ENCODE measurements around the gene PRSS23.
"Not testable (repeated sequence)": the region's sequence is repeated elsewhere in the genome, so short reads cannot be mapped to it uniquely, and the experiment has no call there.

PRSS23 gene

DNA sequence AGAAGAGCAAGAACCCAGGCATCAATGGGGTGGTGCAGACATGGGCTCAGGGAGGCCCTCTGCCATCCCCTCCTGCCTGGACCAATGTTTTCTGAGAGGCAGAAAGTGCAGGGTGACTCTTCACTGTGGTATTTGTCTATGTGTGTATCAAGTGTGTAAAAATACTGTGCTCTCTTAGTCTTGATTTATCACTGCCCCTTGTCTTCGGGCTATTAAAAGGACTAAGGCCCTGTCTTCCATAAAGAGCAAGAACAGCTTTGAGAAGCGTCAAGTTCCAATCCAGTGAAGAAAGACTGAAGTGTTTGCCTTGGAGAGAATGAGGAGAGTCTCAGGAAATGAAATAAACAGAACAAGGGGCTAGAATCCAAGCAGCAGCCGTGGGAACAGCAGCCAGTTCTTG lies 14.4 kb downstream of the PRSS23 start:
- DNase-seq (ENCODE audit: low read depth), result no peak

DNA sequence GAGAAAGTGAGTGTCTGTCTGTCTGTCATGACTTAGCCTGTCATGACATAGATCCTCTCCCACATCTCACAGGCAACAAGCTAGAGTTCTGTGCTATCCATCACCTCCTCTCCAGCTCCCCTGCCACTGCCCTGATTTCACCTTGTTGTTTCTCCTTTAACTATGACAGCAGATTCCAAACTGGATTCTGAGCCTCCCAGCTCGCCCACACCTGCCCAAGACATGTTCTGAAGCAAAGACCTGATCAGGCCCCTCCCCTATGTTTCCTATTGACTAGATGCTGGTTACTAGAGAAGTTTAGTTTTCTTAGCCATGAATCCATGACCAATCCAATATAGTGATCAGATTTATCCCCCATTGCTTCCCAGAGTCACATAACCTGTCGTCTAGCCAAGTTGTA lies 15.4 kb downstream of the PRSS23 start:
- no peak for DNase-seq (ENCODE audit: low read depth)

DNA sequence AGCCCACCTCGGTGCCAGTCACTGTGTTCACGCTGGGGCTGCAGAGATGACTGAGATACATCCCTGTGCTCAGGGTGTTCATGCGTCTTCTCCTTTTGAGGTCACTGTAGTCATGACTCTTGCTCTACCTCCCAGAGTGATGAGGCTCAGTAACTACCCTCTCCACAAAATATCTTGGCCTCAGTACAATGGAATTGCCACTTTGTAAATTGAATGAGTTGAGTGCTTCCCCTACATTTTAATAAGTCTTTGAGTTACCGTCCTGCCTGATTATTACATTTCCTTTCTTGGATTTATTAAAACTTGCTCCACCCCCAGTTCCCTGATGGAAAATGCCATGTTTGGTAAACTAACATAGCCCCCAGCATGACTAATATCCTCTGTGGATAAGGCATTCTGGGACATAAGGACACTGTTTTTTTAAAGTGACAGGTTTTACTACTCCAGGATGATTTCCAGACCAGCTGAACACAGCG lies 15.9 kb downstream of the PRSS23 start:
- DNase-seq (ENCODE audit: low read depth), result peak; percentile 61

DNA sequence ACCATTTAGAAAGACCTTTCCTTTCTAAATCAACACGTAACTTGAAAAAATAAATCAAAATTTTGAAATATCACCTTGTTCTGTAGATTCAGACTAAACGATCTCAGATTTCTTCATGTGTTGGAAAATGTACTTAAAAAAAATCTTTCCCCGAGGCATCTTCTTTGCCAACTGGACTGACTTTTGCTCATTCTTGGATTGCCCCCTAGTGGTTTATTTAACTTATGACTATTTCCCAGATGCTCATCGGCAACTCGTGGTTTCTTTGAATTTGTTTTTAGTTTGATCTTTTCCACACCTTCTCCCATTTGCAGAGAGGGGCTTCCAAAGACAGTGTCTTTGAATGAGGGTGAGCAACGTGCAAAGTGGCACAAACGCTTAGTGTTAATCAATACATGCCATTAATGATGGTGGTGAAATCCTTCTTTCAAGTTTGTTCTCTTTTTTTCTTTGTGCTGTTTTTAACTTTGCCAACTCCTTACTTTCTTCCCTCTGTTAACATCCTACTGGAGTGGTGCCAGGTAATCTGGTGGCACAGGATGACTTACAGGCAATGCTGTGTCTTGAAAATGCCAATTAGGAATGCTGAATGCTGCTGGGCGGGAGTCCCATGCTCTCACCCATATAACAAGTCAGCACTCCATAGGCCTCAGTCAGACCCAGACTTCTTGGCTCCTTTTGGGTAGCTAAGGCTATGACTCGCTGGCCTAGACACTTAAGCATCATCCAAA lies 18.3 kb downstream of the PRSS23 start:
- no peak for DNase-seq (ENCODE audit: low read depth)

DNA sequence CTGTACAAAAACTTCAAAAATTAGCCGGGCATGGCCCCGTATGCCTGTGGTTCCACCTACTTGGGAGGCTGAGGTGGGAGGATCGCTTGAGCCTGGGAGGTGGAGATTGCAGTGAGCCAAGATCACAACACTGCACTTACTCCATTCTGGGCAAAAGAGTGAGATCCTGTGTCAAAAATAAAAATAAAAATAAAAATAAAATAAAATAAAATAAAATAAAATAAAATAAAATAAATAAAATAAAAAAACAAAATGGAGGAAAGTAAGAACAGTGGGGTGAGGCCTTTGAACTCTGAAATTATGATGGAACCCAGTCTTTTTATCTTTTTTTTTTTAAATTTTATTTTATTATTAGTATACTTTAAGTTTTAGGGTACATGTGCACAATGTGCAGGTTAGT lies 23.8 kb downstream of the PRSS23 start:
- not testable (repeated sequence) for DNase-seq (ENCODE audit: low read depth)

DNA sequence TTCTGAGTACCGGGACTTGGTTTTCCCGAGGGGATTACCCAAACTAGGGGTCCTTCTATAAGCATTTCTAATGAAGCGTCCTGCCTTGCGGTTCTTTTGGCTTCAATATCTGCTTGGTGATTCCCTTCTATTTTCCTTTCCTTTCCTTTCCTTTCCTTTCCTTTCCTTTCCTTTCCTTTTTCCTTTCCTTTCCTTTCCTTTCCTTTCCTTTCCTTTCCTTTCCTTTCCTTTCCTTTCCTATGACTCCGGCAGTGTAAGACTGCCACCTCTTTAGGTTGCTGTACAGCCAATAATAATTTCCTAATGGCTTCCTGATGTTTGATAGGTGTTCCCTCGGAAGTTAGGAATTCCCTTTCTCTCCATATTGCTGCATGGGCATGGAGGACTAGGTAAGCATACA lies 34.0 kb downstream of the PRSS23 start:
- not testable (repeated sequence) for DNase-seq (ENCODE audit: low read depth)

DNA sequence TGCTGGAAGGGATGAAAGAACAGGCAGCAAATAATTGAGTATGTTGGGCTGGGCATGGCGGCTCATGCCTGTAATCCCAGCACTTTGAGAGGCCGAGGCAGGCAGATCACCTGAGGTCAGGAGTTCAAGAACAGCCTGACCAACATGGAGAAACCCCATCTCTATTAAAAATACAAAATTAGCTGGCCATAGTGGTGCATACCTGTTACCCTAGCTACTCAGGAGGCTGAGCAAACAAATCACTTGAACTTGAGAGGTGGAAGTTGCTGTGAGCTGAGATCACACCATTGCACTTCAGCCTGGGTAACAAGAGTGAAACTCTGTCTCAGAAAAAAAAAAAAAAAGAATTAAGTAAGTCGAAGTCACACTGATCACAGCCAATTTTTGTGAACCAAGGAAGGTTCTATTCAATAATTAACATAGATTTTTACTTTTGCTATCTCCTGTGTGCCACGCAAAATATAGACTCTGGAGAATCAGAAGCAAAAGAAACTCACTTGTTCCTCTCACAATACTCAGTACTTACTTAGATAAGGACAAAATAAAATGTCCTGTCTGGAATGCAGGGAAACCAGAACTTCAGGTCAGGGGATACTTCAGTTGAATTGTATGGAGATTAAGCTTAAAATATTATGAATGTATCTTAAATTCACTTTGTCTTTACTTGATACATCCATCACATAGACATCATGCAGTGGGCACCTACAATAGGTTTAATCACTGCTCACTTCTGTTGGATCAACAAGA lies 44.6 kb downstream of the PRSS23 start:
- DNase-seq (ENCODE audit: low read depth), result not testable (repeated sequence)

DNA sequence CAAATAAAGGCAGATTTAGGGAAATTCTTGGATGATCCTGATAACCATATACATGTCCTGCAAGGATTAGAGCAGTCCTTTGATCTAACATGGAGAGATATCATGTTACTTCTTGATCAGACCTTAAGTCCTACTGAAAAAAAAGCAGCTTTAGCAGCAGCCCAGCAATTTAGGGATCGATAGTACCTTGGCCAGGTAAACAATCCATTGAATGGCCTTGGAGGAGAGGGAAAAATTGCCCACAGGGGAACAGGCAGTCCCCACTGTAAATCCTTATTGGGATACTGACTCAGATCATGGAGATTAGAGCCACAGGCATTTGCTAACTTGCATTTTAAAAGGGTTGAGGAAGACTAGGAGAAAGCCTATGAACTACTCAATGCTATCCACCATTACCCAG lies 47.8 kb downstream of the PRSS23 start:
- no peak for DNase-seq (ENCODE audit: low read depth)

DNA sequence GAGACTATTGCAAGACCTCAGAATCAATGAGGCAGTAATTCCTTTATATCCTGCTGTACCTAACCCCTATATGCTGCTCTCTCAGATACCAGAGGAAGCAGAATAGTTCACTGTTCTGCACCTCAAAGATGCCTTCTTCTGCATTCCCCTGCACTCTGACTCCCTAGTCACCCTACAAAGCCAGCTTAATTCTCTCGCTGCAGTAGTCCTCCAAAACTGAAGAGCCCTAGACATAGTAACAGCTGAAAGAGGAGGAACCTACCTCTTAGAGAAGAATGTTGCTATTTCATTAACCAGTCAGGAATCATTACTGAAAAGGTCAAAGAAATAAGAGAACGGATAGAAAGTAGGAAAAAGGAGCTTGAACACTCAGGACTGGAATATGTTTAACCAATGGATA lies 49.3 kb downstream of the PRSS23 start:
- DNase-seq (ENCODE audit: low read depth), result no peak
